ENCODE results near the gene RBL2.

Gene RBL2

GRCh38 chr16:53457670-53458069 lies 23.4 kb downstream of the RBL2 start:
- peak; percentile 86 for DNase-seq

- no peak for DNase-seq
Observed at GRCh38 chr16:53458635-53459034, 24.4 kb downstream of the RBL2 start.

GRCh38 chr16:53465606-53466280 lies 31.5 kb downstream of the RBL2 start:
- no peak for DNase-seq

GRCh38 chr16:53476867-53477266 lies 42.6 kb downstream of the RBL2 start:
- no peak for DNase-seq

- DNase-seq, result no peak
Observed at GRCh38 chr16:53478965-53479364, 44.7 kb downstream of the RBL2 start.

GRCh38 chr16:53480394-53480793 lies 46.1 kb downstream of the RBL2 start:
- DNase-seq, result no peak

GRCh38 chr16:53482123-53482522 lies 47.9 kb downstream of the RBL2 start:
- no peak for DNase-seq

GRCh38 chr16:53484542-53484941 lies 50.3 kb downstream of the RBL2 start:
- DNase-seq, result no peak

- DNase-seq, result no peak
Observed at GRCh38 chr16:53486230-53486629, 52.0 kb downstream of the RBL2 start.

- no peak for DNase-seq
Observed at GRCh38 chr16:53489755-53490154, 55.5 kb downstream of the RBL2 start.

GRCh38 chr16:53492503-53492902 lies 58.2 kb downstream of the RBL2 start:
- DNase-seq, result no peak

GRCh38 chr16:53494636-53495035 lies 60.4 kb downstream of the RBL2 start:
- DNase-seq, result no peak

- DNase-seq, result no peak
Observed at GRCh38 chr16:53495325-53495724, 61.1 kb downstream of the RBL2 start.

- no peak for DNase-seq
Observed at GRCh38 chr16:53498984-53499383, 64.7 kb downstream of the RBL2 start.

- no peak for DNase-seq
Observed at GRCh38 chr16:53501216-53501859, 67.1 kb downstream of the RBL2 start.

GRCh38 chr16:53502331-53503269 lies 68.3 kb downstream of the RBL2 start, which contains the start of gene AKTIP:
Gene AKTIP, minus strand, starts transcription at chr16:53503209. Its CDS starts 2,950 bp downstream, at chr16:53500259.
- peak; percentile 24 for DNase-seq

- peak; percentile 100 for DNase-seq
Observed at GRCh38 chr16:53503270-53503923, 69.1 kb downstream of the RBL2 start.

GRCh38 chr16:53503991-53504663 lies 69.9 kb downstream of the RBL2 start:
- DNase-seq, result peak; percentile 41

GRCh38 chr16:53504665-53505064 lies 70.4 kb downstream of the RBL2 start:
- peak; percentile 19 for DNase-seq

GRCh38 chr16:53506254-53506653 lies 72.0 kb downstream of the RBL2 start:
- DNase-seq, result no peak

- no peak for DNase-seq
Observed at GRCh38 chr16:53507464-53508179, 73.4 kb downstream of the RBL2 start.
